HPDE6-E6E7 (cell line): Measurements from ENCODE around the gene RALGPS1.

Experiments used
- DNase-seq: peaks from one replicate; pipeline ENCODE4 v3.0.0; 2011; ENCODE audit warnings: missing footprints; ENCODE audit errors: extremely low spot score

Gene RALGPS1

GRCh38 chr9:127098916-127099553, 184.5 kb downstream of the RALGPS1 start:
- no peak for DNase-seq

- DNase-seq, result no peak
These were observed 185.1 kb downstream of the RALGPS1 start for GRCh38 chr9:127099664-127100063.

GRCh38 chr9:127102176-127102575, 187.6 kb downstream of the RALGPS1 start:
- no peak for DNase-seq

- DNase-seq, result no peak
These were observed 188.2 kb downstream of the RALGPS1 start for GRCh38 chr9:127102788-127103187.

DNA sequence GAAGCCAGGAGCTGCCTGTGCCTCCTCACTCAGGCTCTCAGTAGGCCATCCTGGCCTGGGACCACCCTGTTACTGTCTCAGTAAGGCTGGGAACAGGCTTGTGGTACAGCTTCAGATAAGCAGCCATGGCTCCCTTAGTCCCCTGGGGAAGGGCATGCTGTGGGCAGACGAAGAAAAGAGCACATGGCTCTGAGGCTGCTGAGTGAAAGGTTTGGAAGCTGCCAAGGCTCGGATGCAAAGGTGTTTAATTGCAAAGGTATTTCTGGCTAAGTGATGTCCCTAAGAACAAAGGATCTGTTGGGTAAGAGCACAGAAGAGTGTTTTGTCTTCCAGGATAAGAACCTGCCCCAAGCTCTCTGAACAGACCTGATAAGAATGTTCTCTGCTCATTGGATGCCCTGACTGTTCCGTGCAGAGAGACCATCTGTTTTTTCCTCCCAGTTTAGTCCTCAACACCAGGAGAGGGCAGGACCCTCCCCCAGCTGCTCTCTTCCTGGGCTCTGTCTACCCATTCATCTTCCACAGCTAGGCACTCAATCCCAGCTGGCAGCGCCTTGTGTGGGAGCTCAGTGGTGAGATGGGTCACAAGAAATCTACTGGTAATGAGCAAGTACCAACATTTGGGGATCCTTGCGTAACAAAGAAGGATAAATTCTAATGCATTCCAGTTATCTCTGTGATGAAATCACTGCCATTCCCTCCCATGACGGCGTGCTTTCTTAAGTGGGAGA, 190.2 kb downstream of the RALGPS1 start:
- DNase-seq, result no peak

GRCh38 chr9:127105805-127106465, 191.4 kb downstream of the RALGPS1 start:
- no peak for DNase-seq

- no peak for DNase-seq
These were observed 191.9 kb downstream of the RALGPS1 start for GRCh38 chr9:127106466-127106855.

GRCh38 chr9:127107171-127107928, 192.8 kb downstream of the RALGPS1 start:
- no peak for DNase-seq

- no peak for DNase-seq
These were observed 193.6 kb downstream of the RALGPS1 start for GRCh38 chr9:127107929-127108876.

DNA sequence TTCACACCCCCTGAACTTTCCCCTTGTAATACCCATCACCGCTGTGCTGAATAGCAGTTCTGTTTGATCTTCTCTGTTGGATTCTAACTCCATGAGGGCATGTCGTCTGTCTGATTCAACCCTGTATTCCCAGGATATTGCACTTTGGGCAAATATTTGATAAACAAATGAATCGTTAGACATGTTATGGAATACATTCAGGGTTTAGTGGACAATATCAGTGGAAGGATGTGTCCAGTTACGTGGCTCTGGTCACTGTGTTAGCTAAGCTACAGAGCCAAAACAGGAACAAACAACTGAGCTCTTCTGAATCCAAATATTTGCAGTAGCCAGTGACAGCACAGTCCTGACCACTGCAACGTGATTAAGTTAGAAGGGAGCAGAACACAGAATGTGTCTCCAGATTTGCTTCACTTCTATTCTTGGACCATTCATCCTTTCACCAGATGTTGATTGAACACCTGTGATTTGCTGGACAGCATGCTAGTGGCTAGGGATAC, 194.7 kb downstream of the RALGPS1 start:
- no peak for DNase-seq

- DNase-seq, result no peak
These were observed 197.5 kb downstream of the RALGPS1 start for GRCh38 chr9:127112056-127112455.

DNA sequence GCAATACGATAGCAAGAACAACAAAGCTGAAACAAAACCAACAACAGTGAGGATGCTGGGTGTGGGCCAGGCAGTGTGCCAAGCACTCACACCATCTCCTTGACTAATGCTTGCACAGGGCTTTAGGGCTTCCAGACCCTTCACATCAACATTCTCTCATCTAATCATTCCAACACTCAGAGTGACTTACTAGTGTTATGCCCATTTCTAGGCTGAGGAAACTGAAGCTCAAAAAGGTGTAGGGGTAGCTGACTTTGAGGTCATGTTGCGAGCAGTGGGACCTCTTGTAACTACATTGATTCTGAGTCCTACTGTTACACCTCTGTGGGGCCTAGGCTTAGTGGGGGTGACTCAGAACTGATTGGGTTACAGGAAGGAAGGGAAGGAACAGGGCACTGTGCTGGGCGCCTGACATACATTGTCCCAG, 198.2 kb downstream of the RALGPS1 start:
- DNase-seq, result no peak

DNA sequence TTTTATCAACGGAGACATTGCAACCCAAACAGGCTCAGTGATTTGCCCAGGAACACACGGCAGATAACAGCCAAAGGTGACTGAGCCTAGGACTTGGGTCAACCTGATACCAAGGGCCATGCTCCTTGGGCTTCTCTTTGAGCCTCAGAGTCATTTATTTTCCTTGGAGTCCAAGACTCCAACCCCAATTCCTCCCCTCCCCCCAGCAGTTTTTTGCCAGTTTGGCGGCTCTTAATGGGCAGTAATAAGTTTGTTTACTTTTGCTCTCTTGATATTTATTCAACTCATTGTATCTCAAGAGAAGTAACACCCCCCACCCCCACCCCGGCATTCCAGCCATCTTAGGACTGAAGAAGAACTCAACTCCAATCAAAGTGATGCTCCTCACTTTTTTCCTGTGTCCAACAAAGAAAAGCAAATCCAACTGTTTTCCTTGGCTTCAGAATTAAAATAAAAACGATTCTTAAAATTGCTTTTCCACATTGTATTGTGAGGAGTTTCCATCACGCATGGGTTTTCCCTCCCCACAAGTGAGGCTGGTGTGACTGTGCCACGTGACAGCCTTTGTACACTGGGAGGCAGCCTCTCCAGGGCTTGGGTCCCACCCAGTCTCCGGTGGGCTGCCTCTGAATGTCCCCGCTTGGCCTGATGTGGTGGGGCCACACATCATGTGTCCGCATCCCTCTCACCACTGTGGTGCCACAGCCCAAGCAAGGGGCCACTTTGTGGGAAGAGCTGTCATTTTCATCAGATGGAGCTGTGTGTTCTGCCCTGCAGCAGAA, 198.8 kb downstream of the RALGPS1 start:
- no peak for DNase-seq

- no peak for DNase-seq
These were observed 200.0 kb downstream of the RALGPS1 start for GRCh38 chr9:127114606-127115005.

GRCh38 chr9:127116088-127116726, 201.6 kb downstream of the RALGPS1 start:
- DNase-seq, result no peak

- no peak for DNase-seq
These were observed 202.4 kb downstream of the RALGPS1 start for GRCh38 chr9:127116957-127117356.

DNA sequence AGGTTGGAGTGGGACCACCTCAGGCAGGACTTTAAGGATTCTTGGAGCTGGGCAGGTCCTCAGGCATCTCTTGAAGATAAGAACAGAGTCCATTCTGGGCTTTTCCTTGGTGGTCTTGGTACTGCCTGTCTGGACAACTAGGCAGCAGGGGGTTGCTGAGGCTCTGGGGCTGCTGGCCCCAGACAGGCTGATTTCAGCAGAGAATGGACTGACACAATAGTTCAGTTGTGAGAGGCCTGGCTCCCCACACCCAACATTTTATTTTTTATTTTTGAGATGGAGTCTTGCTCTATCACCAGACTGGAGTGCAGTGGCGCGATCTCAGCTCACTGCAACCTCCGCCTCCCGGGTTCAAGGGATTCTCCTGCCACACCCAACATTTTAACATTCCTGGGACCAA, 203.2 kb downstream of the RALGPS1 start:
- no peak for DNase-seq

DNA sequence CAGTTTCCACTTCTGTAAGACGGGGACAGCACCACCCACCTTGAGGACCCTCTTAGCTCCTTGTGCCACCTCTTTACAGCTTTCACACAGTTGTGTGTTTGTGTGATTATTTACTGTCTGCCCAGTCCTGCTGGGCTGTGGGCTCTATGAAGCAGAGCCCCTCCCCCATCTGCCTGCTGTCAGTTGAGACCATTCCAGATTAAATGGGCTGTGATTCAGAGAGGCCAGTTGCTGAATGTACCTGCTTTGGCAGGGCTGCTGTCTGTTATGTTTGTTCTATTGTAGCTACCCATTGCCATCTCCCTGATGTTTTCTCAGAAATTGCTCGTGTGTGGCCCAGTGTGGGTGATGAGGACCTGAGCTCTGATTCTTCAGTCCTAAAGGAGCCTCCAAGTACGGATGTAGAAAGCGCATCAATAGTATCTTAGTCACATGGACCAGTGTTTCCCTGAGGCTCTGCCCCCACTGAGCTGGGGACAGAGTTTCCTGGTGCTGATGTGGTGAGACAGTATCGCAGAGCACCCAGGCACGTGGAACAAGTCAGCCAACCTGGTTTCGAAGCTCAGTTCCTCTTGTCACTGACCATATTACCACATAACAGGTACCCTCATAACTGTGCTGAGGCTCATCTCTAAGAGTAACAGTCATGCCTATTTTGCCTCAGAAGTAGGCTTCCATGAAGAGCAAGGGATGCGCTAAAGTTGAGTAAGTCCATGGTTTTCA, 204.2 kb downstream of the RALGPS1 start:
- DNase-seq, result no peak

- DNase-seq, result no peak
These were observed 204.7 kb downstream of the RALGPS1 start for GRCh38 chr9:127119320-127119709.
